ENCODE data around the gene DUSP15. TPM values are rescaled to one million over a fixed set of nuclear protein-coding genes. Genes with fewer than 3 reads are reported as not detected.

Gene DUSP15
- total and polyA plus RNA-seq, 2 of the 8 experiments (the other 6 are each of a cell fraction or from before 2014, with no cell fraction given): 0.91 to 3.2 TPM

DNA sequence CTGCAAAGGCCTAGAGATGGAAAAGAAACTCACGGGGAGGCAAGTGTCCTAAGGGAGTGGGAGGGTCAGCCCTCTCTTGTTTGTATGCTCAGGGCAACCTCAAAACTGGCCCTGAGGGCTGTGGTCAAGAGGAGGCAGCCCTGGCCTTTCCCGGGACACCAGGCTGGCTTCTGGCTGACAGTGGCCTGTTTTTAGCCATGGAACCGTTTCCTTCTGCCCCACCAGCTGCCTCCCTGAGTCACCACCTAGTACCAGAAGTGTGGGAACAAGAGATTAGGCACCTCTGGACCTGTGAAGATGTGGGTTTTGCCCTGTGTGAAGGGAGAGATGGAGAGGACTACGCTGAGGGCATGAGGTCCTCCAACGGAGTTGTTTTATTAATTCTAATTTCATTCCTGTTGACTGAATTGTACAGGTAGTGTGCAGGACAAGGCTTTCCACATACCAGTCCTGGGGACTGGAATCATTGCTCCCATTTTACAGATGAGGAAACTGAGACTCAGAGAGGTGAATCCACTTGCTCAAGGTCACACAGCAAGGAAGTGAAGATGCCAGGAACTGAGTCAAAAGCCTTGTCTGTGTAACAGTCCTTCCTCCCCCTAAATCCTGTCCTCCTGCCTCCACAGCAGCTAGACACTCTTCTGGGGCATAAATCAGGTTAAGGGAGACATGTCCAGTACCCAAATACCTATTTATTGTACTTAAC, 30.4 kb downstream of the DUSP15 start:
- H3K56ac ChIP-seq (replicated peaks; ENCODE audit: insufficient read length, low read depth, low read length): no peak overlapping the region
- no peak overlapping the region for H3K9ac ChIP-seq (replicated peaks in 1 of 4; ENCODE audit: extremely low read depth in 1 of 4, low read depth in 3 of 4, low read length in 3 of 4)
- no peak for FAIRE-seq
- H2AK5ac ChIP-seq (ENCODE audit: low read depth, low read length): no peak overlapping the region
- no peak overlapping the region; the same call in 1 of the 2 replicates for H3K18ac ChIP-seq (ENCODE audit: extremely low read depth, low read length)
- no peaks in the 10 kb centered on the region for H3K23me2 ChIP-seq (ENCODE audit: low read depth, low read length)
- peak; percentile 90; the same call in 1 of the 2 replicates for TF ChIP-seq KDM1A (IDR thresholded peaks at IDR 0.05; ENCODE audit: borderline replicate concordance, low read length)
- TF ChIP-seq, protein P1, sequence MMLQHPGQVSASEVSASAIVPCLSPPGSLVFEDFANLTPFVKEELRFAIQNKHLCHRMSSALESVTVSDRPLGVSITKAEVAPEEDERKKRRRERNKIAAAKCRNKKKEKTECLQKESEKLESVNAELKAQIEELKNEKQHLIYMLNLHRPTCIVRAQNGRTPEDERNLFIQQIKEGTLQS (IDR thresholded peaks at IDR 0.05; ENCODE audit: insufficient read depth, low read depth, low read length): no peak
- ChIA-PET POLR2A (ENCODE audit: partially characterized antibody) (no interaction called here), CTCF (ENCODE audit: partially characterized antibody) (interaction anchor here (0.7 to 7.3 kb wide), 5 partner anchors 10 to 180 kb away, joined by 3 to 111 read pairs (median 4); no protein-coding TSS in a partner anchor)
- H2BK120ac ChIP-seq (replicated peaks; ENCODE audit: low read depth, low read length): no peak overlapping the region
- no peaks in the 10 kb centered on the region for H3K79me1 ChIP-seq (ENCODE audit: low read depth, low read length)
- H2BK5ac ChIP-seq (ENCODE audit: low read depth, low read length): no peak overlapping the region
- peaks cover 4 to 30% (median 28%) of the 10 kb centered on the region in 4 experiments for H3K4me1 ChIP-seq (replicated peaks in 1 of 4; ENCODE audit: control insufficient read depth in 3 of 4, insufficient read depth in 4 of 4, low read length in 3 of 4)
- H4K20me1 ChIP-seq (replicated peaks in 1 of 2; ENCODE audit: control insufficient read depth in 1 of 2, insufficient read depth in 2 of 2, low read length in 2 of 2): no peaks in the 10 kb centered on the region
- no peak overlapping the region for H3K14ac ChIP-seq (ENCODE audit: insufficient read length)
- no peak overlapping the region for H2BK20ac ChIP-seq (ENCODE audit: low read length)
- no peaks in the 10 kb centered on the region for H3K79me2 ChIP-seq (ENCODE audit: control insufficient read depth in 1 of 2, insufficient read depth in 2 of 2, low read length in 2 of 2)
- H3K4me2 ChIP-seq (ENCODE audit: insufficient read depth in 1 of 2, low read depth in 2 of 2, low read length in 2 of 2): no peak overlapping the region
- H3K4me3 ChIP-seq (ENCODE audit: extremely low read depth in 1 of 4, insufficient read depth in 2 of 4, low read depth in 3 of 4, low read length in 4 of 4): no peak overlapping the region
- H3K9me3 ChIP-seq (ENCODE audit: insufficient read depth in 2 of 2, low read depth in 1 of 2, low read length in 1 of 2): no peaks in the 10 kb centered on the region
- H3K27ac ChIP-seq (ENCODE audit: low read depth, low read length): no peak overlapping the region
- H2BK15ac ChIP-seq (ENCODE audit: low read length): peak overlapping the region; percentile 88; the same call in 1 of the 2 replicates
- no peak overlapping the region for H4K91ac ChIP-seq (replicated peaks; ENCODE audit: insufficient read length, low read length)
- no peak overlapping the region for H3K4ac ChIP-seq (replicated peaks; ENCODE audit: insufficient read length, low read depth, low read length)
- no peak overlapping the region for H3K23ac ChIP-seq (ENCODE audit: insufficient read length)
- H4K5ac ChIP-seq (ENCODE audit: insufficient read length, low read depth, low read length): no peak overlapping the region
- DNase-seq (ENCODE audit: low read depth in 1 of 2, low spot score in 2 of 2): no peak
- no peak overlapping the region for H4K8ac ChIP-seq (ENCODE audit: extremely low read depth, insufficient read depth, low read length)
- H3K27me3 ChIP-seq (replicated peaks in 1 of 4; ENCODE audit: control insufficient read depth in 3 of 4, extremely low read depth in 1 of 4, insufficient read depth in 3 of 4, low read length in 3 of 4): no peaks in the 10 kb centered on the region
- no peak overlapping the region for H2AFZ ChIP-seq (ENCODE audit: low read length)
- 90% methylated on average over 5 of the region's 5 CpGs; no CpG with 5 or more reads in 1 of the 2 experiments for WGBS, 2 experiments (ENCODE audit: extremely low coverage in 1 of 2, insufficient coverage in 1 of 2, insufficient read length in 1 of 2, insufficient replicate concordance in 2 of 2, low coverage in 1 of 2, low lambda C conversion rate in 2 of 2, missing lambda C conversion rate in 1 of 2)
- H2BK12ac ChIP-seq (ENCODE audit: low read depth, low read length): 0 out of 2 replicates have a peak overlapping the region, but pooled peaks have one; percentile 39
- H3K36me3 ChIP-seq (ENCODE audit: control insufficient read depth in 2 of 4, insufficient read depth in 4 of 4, low read length in 3 of 4): no peaks in the 10 kb centered on the region

Data from H1 (cell line).